ENCODE data around the gene SECTM1. TPM values are rescaled to one million over a fixed set of nuclear protein-coding genes. Genes with fewer than 3 reads are reported as not detected.

Gene SECTM1
- total RNA-seq, 2 donors from 2014 or later = not detected

DNA sequence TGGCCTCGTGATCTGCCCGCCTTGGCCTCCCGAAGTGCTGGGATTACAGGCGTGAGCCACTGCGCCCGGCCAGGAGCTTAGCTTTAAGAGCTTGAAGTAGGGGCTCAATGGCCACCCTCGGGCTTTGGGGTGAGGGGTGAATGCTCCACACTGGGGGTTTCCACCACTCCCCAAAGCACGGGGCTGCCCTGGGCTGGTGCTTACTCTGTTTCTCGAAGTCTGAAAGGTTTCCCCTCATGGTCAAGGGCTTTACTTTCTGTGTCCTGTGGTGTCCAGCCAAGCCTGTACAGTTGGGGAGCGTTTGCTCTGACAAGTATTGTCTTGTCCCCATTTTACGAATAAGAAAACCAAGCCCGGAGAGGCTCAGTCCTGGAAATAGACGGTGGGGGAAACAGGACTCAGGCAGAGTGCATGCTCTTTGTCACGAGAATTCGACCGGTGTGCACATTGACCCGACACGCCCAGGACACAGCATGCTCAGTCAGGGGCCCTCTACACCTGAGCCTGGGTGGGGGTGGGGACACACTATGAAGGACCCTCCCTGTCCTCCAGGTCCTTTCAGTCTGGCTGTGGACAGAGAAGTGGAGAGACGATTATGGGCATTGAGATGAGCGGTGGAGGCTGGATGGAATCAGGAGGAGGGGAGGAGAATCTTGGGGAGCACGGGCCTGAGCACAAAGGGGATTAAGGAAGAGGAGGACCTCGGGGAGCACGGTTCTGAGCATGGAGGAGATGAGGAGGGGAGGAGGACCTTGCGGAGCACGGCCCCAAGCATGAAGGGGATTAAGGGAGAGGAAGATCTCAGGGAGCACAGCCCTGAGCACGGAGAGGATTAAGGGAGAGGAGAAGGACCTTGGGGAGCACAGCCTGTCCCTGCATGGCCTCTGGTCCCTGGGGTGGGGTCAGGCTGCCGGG, 23.7 kb downstream of the SECTM1 start:
- Histone ChIP-seq H3K27me3 (ENCODE audit: control insufficient read depth, insufficient read depth, low read length, poor library complexity, severe bottlenecking) (no peaks in the 10 kb centered on the region), H3K9ac (ENCODE audit: extremely low read depth, low read length, poor library complexity, severe bottlenecking) (no peak overlapping the region), H3K27ac (ENCODE audit: low read depth, low read length) (no peak overlapping the region), H3K36me3 (ENCODE audit: control insufficient read depth, insufficient read depth, low read length) (no peaks in the 10 kb centered on the region), H3K4me3 (ENCODE audit: low read length) (no peak overlapping the region), H3K4me1 (ENCODE audit: control insufficient read depth, insufficient read depth, low read length) (no peaks in the 10 kb centered on the region), H3K9me3 (ENCODE audit: control insufficient read depth, low read length) (no peaks in the 10 kb centered on the region)
- WGBS, 2 experiments (ENCODE audit: insufficient coverage in 1 of 2, insufficient read length in 1 of 2) = 90 to 92% methylated on average over 24 to 27 of the region's 27 CpGs
- Mint-ChIP-seq H3K27ac (no peak overlapping the region), H3K4me1 (no peaks in the 10 kb centered on the region), H3K36me3 (ENCODE audit: low read depth) (no peaks in the 10 kb centered on the region), H3K4me3 (no peak overlapping the region), H3K27me3 (ENCODE audit: insufficient read depth) (peaks cover 9% of the 10 kb centered on the region), H3K9me3 (no peaks in the 10 kb centered on the region)
- no peak for DNase-seq
- TF ChIP-seq, protein P1, sequence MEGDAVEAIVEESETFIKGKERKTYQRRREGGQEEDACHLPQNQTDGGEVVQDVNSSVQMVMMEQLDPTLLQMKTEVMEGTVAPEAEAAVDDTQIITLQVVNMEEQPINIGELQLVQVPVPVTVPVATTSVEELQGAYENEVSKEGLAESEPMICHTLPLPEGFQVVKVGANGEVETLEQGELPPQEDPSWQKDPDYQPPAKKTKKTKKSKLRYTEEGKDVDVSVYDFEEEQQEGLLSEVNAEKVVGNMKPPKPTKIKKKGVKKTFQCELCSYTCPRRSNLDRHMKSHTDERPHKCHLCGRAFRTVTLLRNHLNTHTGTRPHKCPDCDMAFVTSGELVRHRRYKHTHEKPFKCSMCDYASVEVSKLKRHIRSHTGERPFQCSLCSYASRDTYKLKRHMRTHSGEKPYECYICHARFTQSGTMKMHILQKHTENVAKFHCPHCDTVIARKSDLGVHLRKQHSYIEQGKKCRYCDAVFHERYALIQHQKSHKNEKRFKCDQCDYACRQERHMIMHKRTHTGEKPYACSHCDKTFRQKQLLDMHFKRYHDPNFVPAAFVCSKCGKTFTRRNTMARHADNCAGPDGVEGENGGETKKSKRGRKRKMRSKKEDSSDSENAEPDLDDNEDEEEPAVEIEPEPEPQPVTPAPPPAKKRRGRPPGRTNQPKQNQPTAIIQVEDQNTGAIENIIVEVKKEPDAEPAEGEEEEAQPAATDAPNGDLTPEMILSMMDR (conservative IDR thresholded peaks at IDR 0.05) = no peak

DNA sequence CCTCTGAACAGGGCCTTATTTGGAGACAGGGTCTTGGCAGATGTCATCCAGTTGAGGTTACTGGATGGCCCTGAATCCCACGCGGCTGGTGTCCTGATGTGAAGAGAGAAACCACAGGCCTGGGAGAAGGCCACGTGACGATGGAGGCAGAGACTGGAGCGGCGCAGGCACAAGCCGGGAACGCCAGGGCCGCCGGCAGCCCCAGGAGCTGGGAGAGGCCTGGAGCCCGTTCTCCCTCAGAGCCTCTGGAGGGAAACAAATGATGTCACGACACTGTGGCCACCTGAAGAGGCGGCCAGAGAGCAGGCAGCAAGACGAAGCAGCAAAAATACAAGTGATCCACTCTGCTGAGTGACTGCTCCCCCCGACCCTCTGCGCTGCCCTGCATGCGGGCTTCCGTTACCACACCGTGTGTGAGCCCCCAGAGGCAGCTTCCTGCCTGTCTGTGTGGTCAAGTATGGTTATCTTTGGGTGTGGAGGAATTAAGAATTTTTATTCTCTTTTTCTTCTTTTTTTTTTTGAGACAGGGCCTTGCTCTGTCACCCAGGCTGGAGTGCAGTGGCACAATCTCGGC, 27.8 kb downstream of the SECTM1 start:
- no peak overlapping the region for H3K27ac Mint-ChIP-seq
- no peak for DNase-seq

DNA sequence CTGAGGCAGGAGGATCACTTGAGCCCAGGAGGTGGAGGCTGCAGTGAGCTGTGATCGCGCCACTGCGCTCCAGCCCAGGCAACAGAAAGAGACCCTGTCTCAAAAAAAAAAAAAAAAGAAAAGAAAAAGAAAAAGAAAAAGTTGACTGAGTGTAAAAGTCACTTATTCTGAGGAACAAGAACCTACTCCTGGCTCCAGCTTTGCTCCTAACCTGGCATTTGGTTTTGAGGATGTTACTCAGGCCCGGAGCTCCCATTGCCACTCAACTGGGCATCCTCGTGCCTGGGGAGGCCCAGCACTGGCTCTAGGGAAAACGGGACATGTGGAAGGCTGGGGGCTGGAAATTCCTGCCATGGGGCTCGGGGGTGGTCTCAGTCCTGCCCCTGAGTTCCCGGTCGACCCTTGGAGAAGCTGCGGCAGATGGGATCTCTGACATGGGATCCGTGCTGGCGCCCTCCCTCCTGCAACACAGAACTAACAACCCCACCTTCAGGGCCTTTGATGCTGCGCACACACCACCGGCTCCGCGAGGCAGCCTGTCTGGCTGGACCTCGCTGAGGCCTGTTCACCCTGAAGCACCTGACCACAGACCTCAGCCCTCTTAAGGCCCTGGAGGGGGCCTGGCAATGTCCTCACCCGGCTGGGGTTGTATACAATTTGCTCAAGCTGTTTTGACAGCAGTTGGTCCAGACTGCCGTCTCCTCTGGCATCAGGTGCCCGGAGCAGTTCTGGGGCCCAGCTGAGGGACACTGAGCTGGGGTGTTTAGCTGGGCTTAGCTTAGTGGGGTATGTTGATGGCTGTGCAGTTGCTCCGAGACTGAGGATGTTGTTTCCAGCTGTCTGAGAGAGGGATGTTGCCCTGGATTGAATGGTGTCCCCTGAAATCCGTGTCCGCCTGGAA, 28.5 kb downstream of the SECTM1 start:
- Histone ChIP-seq H3K36me3 (ENCODE audit: control insufficient read depth, insufficient read depth, low read length) (no peaks in the 10 kb centered on the region), H3K9me3 (ENCODE audit: control insufficient read depth, low read length) (no peaks in the 10 kb centered on the region), H3K27me3 (ENCODE audit: control insufficient read depth, insufficient read depth, low read length, poor library complexity, severe bottlenecking) (no peaks in the 10 kb centered on the region), H3K4me1 (ENCODE audit: control insufficient read depth, insufficient read depth, low read length) (no peaks in the 10 kb centered on the region), H3K27ac (ENCODE audit: low read depth, low read length) (no peak overlapping the region), H3K9ac (ENCODE audit: extremely low read depth, low read length, poor library complexity, severe bottlenecking) (no peak overlapping the region), H3K4me3 (ENCODE audit: low read length) (no peak overlapping the region)
- H3K9me3 Mint-ChIP-seq = no peaks in the 10 kb centered on the region
- H3K4me3 Mint-ChIP-seq = no peak overlapping the region
- no peak overlapping the region for H3K27ac Mint-ChIP-seq
- peaks cover 7% of the 10 kb centered on the region for H3K27me3 Mint-ChIP-seq (ENCODE audit: insufficient read depth)
- H3K36me3 Mint-ChIP-seq (ENCODE audit: low read depth) = no peaks in the 10 kb centered on the region
- no peaks in the 10 kb centered on the region for H3K4me1 Mint-ChIP-seq
- no peak for DNase-seq
- TF ChIP-seq, protein P1 (conservative IDR thresholded peaks at IDR 0.05) = no peak
- 91 to 94% methylated on average over 15 to 23 of the region's 23 CpGs for WGBS, 2 experiments (ENCODE audit: insufficient coverage in 1 of 2, insufficient read length in 1 of 2)

More for the DNA sequence above, 27.8 kb downstream of the SECTM1 start:
- Mint-ChIP-seq H3K4me1 (no peaks in the 10 kb centered on the region), H3K36me3 (ENCODE audit: low read depth) (no peaks in the 10 kb centered on the region), H3K9me3 (no peaks in the 10 kb centered on the region), H3K27me3 (ENCODE audit: insufficient read depth) (peaks cover 7% of the 10 kb centered on the region), H3K4me3 (no peak overlapping the region)
- Histone ChIP-seq H3K36me3 (ENCODE audit: control insufficient read depth, insufficient read depth, low read length) (no peaks in the 10 kb centered on the region), H3K9ac (ENCODE audit: extremely low read depth, low read length, poor library complexity, severe bottlenecking) (no peak overlapping the region), H3K9me3 (ENCODE audit: control insufficient read depth, low read length) (no peaks in the 10 kb centered on the region), H3K4me1 (ENCODE audit: control insufficient read depth, insufficient read depth, low read length) (no peaks in the 10 kb centered on the region), H3K27ac (ENCODE audit: low read depth, low read length) (no peak overlapping the region), H3K4me3 (ENCODE audit: low read length) (no peak overlapping the region), H3K27me3 (ENCODE audit: control insufficient read depth, insufficient read depth, low read length, poor library complexity, severe bottlenecking) (no peaks in the 10 kb centered on the region)
- TF ChIP-seq, protein P1 (conservative IDR thresholded peaks at IDR 0.05) = no peak
- 92 to 93% methylated on average over 15 to 20 of the region's 20 CpGs for WGBS, 2 experiments (ENCODE audit: insufficient coverage in 1 of 2, insufficient read length in 1 of 2)
